AG08396 (cell line): Measurements from ENCODE around the gene BAHCC1.

Experiments used
- DNase-seq: peaks from one replicate; pipeline ENCODE4 v3.0.0; 2012; ENCODE audit warnings: low spot score, mixed read lengths

The BAHCC1 gene

GRCh38 chr17:81367171-81367570, 28.1 kb upstream of the BAHCC1 start:
- no peak for DNase-seq

- DNase-seq, result no peak
These were observed 26.9 kb upstream of the BAHCC1 start for GRCh38 chr17:81368161-81369022.

- DNase-seq, result no peak
These were observed 25.0 kb upstream of the BAHCC1 start for GRCh38 chr17:81370294-81370693.

- DNase-seq, result peak; percentile 72
These were observed 23.1 kb upstream of the BAHCC1 start for GRCh38 chr17:81371910-81372760.

- DNase-seq, result no peak
These were observed 21.6 kb upstream of the BAHCC1 start for GRCh38 chr17:81373536-81374160.

GRCh38 chr17:81374890-81375289, 20.4 kb upstream of the BAHCC1 start:
- DNase-seq, result no peak

GRCh38 chr17:81376946-81377714, 18.1 kb upstream of the BAHCC1 start:
- no peak for DNase-seq

GRCh38 chr17:81378941-81379511, 16.2 kb upstream of the BAHCC1 start:
- DNase-seq, result no peak

- DNase-seq, result no peak
These were observed 15.7 kb upstream of the BAHCC1 start for GRCh38 chr17:81379523-81379942.

- no peak for DNase-seq
These were observed 15.1 kb upstream of the BAHCC1 start for GRCh38 chr17:81380131-81380530.

GRCh38 chr17:81380666-81381518, 14.4 kb upstream of the BAHCC1 start:
- no peak for DNase-seq

- no peak for DNase-seq
These were observed 13.4 kb upstream of the BAHCC1 start for GRCh38 chr17:81381632-81382577.

GRCh38 chr17:81382851-81383250, 12.4 kb upstream of the BAHCC1 start:
- no peak for DNase-seq

GRCh38 chr17:81383504-81384421, 11.5 kb upstream of the BAHCC1 start:
- no peak for DNase-seq

- DNase-seq, result no peak
These were observed 10.3 kb upstream of the BAHCC1 start for GRCh38 chr17:81384929-81385319.

- no peak for DNase-seq
These were observed 9.7 kb upstream of the BAHCC1 start for GRCh38 chr17:81385320-81386111.

GRCh38 chr17:81386141-81386645, 9.1 kb upstream of the BAHCC1 start:
- no peak for DNase-seq
